Measurements from ENCODE around the gene C12orf60. TPM values are rescaled to one million over a fixed set of nuclear protein-coding genes. Genes with fewer than 3 reads are reported as not detected.

The C12orf60 gene
- total RNA-seq, 1 donor from 2014 or later, result 2.3 TPM

DNA sequence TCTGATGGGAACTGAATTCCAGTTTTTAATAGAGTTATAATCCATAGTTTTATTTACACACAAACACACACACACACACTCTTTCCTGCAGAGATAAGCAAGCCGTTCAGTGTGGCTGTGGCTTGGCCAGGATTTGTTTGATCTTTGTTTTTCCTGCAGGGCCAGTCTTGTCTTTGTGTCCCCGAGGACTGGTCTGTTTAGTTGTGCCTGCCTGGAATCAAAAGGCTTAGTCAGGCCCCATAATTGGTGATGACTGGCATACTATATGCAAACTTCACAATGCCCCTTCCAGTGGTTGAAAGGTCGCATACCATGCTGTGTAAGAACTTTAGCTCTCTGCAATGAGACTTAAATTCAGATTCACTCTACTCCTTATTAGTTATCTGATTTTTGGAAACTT lies 26.2 kb upstream of the C12orf60 start:
- DNase-seq (ENCODE audit: low read depth), result no peak

- no peak for DNase-seq (ENCODE audit: low read depth)
These were observed 23.6 kb upstream of the C12orf60 start for GRCh38 chr12:14779834-14780233.

- DNase-seq (ENCODE audit: low read depth), result no peak
These were observed 22.6 kb upstream of the C12orf60 start for GRCh38 chr12:14780859-14781258.

- no peak for DNase-seq (ENCODE audit: low read depth)
These were observed 21.9 kb upstream of the C12orf60 start for GRCh38 chr12:14781563-14781962.

GRCh38 chr12:14782756-14783155 lies 20.7 kb upstream of the C12orf60 start:
- DNase-seq (ENCODE audit: low read depth), result no peak

DNA sequence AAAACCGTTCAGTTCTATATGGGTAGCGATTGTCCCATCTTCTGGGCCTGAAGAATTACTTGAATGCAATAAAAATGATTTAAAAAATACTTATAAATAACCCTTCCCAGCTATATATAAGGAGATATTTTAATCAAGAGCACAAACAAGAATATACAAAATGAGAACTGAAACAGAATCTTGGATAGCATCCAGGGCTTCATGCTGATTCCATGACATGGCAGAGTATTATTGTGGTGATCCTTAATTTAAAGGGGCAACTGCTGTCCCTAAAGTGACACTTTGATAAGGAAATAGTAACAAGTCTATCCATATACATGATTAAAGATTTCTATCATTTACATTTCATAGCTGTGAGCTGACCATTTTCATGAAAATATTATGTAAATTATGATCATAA lies 19.0 kb upstream of the C12orf60 start:
- no peak for DNase-seq (ENCODE audit: low read depth)

- no peak for DNase-seq (ENCODE audit: low read depth)
These were observed 17.9 kb upstream of the C12orf60 start for GRCh38 chr12:14785568-14785967.

GRCh38 chr12:14795028-14795448 lies 8.4 kb upstream of the C12orf60 start:
- DNase-seq (ENCODE audit: low read depth), result no peak

DNA sequence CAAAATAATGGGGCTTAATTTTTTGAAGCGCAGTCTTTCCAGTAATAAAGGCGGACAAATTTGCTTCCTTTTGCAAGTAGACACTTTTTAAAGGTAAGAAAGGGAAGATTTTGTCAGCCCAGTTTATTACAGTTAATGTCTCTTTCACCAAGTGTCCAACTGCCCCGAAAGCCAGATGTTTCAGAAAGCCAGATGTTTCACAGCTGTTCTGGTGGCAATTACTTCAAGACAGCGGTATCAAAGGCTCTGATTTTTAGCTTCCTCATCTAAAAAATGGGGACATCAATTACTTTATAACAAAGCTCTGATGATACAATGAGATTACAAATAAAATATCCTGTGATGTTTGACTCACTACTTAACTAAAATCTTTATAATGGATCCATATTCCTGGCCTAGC lies 1.2 kb upstream of the C12orf60 start:
- no peak for DNase-seq (ENCODE audit: low read depth)

DNA sequence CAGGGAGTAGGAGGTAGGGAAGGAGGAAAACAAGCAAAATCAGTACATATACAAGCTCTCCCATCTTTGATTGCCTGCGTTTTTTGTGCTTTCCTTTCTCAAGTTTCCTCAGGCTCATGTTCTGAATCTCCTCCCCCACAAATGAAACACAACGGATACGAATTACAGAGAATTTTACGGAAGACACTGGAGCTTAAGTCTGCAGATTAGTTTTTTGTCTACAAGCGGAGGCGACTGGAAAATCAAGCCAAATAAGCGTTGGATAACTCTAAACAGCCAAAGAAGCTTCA lies 804 bp upstream of the C12orf60 start:
- DNase-seq (ENCODE audit: low read depth), result no peak

DNA sequence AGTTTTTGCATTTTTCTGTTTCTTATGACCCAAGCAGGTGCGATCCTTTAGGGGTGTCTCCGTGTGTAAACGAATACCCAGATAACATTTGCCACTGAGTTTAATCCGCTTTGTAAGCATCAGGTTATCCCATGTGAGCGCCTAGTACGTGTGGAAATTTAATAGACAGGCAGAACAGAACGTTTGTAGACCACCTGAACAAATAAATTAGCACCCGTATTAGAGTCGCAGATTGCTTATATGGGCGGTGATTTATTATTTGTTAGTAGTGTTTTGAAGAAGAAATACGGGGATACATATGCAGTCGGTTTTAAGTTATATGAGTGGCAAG lies 325 bp downstream of the C12orf60 start:
- no peak for DNase-seq (ENCODE audit: low read depth)

DNA sequence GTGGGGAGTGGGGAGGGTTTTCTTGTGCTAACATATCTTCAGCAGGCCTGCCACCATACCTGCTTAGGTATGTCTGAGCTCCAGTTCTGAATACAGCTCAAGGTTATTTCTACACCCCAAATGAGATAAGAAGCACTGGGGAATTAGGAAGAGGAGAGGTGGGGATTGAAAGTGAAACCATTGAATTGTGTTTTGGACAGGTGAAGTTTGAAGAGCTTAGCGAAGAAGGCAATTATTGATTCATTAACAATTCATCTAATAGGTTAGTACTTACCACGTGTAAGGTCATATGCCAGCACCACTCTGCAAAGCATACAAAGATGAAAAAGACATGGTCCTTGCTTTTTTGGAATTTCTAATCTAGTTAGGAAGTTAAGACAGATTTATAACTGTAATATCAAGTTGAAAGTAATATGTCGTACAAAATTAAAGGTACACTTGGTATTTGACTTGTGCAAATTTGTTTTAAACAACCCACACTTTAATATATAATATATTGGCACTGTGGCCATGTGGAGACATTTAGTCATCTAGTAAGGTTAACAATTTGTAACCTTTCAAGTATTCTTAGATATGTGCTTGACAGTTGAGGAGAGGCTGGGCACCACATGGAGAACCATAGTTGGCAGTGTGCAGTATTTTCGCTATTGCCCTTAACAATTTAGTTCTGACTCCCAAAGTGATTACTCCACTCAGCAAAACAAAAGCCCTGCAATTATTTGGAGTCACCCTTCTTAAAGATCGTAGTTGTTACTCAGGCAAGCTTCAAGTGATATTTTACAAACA lies 6.9 kb downstream of the C12orf60 start:
- no peak for DNase-seq (ENCODE audit: low read depth)

DNA sequence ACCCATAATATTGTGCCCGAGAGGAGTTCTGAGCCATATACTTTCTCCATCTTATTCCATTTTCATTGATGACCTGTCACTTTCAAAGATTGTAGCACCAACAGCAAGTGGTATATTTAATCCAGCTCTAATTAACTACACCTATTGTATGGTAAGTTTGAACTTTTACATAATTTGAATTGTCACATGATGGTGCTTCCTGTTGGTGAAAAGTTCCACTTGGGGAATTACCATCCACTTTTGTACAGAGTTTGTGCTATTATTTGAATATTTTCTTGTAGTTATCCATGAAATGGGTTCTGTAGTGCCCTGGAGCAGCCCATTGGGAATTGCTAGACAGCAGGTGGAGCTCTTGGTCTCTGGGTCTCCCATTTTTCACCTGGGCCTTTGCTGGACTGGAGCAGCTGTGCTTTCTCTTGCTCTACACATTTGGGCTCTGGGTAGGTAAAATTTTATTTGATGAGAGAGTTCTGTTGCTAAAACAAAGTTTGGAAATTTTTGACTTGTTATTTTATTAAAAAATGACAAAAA lies 7.5 kb downstream of the C12orf60 start:
- DNase-seq (ENCODE audit: low read depth), result peak; percentile 26

DNA sequence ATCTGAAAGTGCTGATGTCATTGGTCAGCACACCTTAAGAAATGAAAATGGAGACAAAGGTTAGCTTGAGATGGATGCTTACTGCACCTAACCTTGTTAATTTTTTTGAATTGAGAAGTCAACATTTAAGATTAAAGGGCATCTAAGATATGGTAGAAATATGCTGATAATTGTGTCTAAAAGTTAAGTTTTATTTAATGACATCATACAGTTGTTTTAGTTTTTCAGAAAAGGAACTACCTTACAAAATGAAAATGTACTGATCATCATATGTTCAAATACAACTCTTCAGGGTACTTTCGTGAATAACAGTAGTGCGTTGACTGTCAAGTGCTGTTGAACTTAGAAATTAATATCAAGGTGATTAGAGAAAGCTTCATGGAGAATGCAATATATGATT lies 8.0 kb downstream of the C12orf60 start:
- no peak for DNase-seq (ENCODE audit: low read depth)

GRCh38 chr12:14814014-14814413 lies 10.5 kb downstream of the C12orf60 start, which contains the start of gene SMCO3:
SMCO3 (minus strand) TSS chr12:14814182; CDS start chr12:14806680, 7,502 bp downstream.
- no peak for DNase-seq (ENCODE audit: low read depth)

DNA sequence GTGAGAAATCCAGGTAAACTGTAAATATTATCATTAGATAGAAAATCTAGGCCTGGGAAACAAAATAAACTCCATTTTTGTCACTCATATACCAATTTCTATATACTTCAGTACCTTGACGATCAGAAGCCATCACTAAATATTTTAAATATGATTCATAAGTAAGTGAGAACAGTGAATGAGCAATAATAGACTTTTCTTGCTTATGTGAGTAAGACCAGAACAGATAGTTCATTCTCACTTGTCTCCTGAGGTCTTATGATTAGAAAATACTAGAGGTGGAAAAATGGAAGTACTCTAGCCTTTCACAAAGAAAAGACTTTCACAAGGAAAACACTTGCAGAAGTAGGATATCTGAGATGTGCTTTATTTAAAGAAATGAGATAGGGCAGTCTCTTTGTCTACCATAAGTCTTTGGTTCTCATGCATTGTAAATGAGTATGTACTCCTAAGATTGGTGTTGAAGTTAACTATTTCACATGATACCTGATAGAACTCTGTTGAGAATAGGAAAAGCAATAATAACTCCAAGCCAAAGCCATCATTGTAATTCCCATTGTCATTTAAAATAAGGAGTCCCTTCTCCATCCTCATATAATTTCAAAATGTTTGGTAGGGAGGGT lies 20.7 kb downstream of the C12orf60 start:
- DNase-seq (ENCODE audit: low read depth), result no peak

GRCh38 chr12:14825256-14825655 lies 21.8 kb downstream of the C12orf60 start:
- DNase-seq (ENCODE audit: low read depth), result no peak

- DNase-seq (ENCODE audit: low read depth), result no peak
These were observed 23.0 kb downstream of the C12orf60 start for GRCh38 chr12:14826491-14826890.

DNA sequence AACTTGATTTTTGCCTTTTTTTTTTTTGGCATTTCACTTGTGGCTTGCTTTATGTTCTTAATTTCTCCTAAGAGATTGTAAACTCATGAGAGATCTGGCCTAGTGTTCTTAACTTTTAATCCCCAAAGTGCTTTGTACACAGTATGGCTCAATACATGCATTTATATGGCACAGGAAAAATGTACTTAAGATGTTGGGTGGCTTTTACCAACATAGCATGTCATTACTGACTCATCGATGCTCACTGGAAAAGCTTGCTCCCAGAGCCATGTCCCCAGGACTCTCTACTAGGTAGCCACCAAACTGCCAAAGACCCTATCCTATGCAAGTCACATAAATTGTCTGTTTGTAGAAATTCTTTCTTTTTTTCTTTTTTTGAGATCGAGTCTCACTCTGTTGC lies 23.6 kb downstream of the C12orf60 start:
- no peak for DNase-seq (ENCODE audit: low read depth)

- DNase-seq (ENCODE audit: low read depth), result peak; percentile 23
These were observed 25.4 kb downstream of the C12orf60 start for GRCh38 chr12:14828892-14829291.

DNA sequence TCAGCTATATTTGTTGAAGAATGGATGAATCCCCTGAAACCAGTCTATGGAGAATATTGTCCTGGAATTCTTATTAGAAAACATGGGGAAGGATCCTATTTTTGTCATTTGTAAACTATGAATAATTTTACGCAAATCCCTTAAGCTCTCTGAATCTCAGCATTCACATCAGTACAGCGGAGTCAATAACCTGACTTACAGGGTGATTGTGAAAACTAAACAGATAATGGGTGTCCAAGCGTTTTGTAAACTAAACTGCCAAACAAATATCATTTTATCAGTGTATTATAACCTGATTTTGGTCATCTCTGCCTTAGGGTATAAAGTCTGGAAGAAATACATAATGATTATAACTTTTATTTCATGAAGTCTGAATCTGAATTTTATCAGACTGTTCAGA lies 29.9 kb downstream of the C12orf60 start:
- no peak for DNase-seq (ENCODE audit: low read depth)

DNA sequence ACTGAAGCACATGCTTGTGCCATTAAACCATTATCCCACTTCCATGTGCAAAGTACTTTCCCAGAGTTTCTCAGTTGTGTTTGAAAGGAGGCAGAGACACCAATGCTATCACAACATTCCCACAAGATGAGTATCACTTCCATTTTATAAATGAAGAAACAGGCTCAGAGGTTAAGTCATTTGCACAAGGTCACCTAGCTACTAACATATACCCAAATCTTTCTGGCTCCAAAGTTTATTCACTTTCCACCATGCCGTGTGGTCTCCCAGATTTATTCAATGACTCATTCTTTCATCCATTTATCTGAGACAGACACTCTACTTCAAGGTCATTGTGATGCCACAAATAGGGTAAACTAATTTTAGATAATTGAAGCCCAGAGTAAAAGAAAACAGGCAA lies 30.5 kb downstream of the C12orf60 start:
- DNase-seq (ENCODE audit: low read depth), result peak; percentile 19

DNA sequence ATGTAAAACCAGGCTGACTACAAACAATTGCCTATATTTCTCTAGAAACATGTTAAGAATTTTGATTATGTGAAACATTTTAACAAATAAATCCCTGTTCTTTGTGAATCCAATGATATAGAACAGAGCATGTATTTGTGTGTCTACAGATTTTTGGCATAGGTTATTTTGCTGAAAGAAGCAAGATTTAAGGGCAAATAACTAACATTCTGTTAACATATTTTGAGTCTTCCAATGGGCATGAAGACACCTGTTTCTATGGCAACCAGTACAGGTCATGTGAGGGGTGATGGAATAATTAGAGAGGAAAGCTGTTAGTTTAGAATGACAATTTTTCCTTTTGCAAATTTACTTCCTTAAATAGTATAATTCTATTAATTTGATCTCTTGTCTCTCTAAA lies 31.0 kb downstream of the C12orf60 start:
- DNase-seq (ENCODE audit: low read depth), result peak; percentile 6

All from renal cortical epithelial cell (primary cell).